ENCODE results near the gene CHST9.

The CHST9 gene

GRCh38 chr18:26862084-26862483 lies 323.0 kb downstream of the CHST9 start:
- Histone ChIP-seq H3F3A (ENCODE audit: control insufficient read depth, insufficient read depth) (no peaks in the 10 kb centered on the region), H3K9me2 (replicated peaks; ENCODE audit: control insufficient read depth, low read length) (no peaks in the 10 kb centered on the region), H3K79me2 (ENCODE audit: control insufficient read depth, low read length) (no peaks in the 10 kb centered on the region), H3K4me3 (ENCODE audit: low read length) (no peak overlapping the region), H4K20me1 (ENCODE audit: control insufficient read depth, insufficient read depth, low read depth, low read length) (no peaks in the 10 kb centered on the region), H3K27ac (ENCODE audit: low read depth, low read length) (no peak overlapping the region), H3K4me1 (ENCODE audit: control insufficient read depth, low read length) (peaks cover 12% of the 10 kb centered on the region), H3K27me3 (ENCODE audit: control insufficient read depth, low read length) (no peaks in the 10 kb centered on the region), H3K36me3 (ENCODE audit: control insufficient read depth, low read length) (no peaks in the 10 kb centered on the region), H3K9me3 (ENCODE audit: control insufficient read depth, insufficient read depth, low read length) (no peaks in the 10 kb centered on the region), H3K4me2 (ENCODE audit: low read length) (no peak overlapping the region)
- no peak for TF ChIP-seq CTCF (IDR thresholded peaks at IDR 0.05; ENCODE audit: low read depth, low read length, poor library complexity, severe bottlenecking)
- no peak for TF ChIP-seq EZH2phosphoT487 (IDR thresholded peaks at IDR 0.05; ENCODE audit: borderline replicate concordance, low read length)

Data from DOHH2 (cell line).